Inflammatory macrophage (primary cell): ENCODE results near the gene OGDH.
"Not testable (repeated sequence)": the region's sequence is repeated elsewhere in the genome, so short reads cannot be mapped to it uniquely, and the experiment has no call there.

Experiments
- DNase-seq, 2 donors: peaks; one replicate each; pipeline ENCODE4 v3.0.0-alpha.2; 2020 to 2022

The OGDH gene

GRCh38 chr7:44707558-44708230 lies 101.3 kb downstream of the OGDH start:
- no peak for DNase-seq

- no peak for DNase-seq
These were observed 102.8 kb downstream of the OGDH start for GRCh38 chr7:44709011-44709915.

- no peak for DNase-seq
These were observed 103.6 kb downstream of the OGDH start for GRCh38 chr7:44709945-44710596.

- DNase-seq, result no peak
These were observed 105.1 kb downstream of the OGDH start for GRCh38 chr7:44711528-44711927.

GRCh38 chr7:44712012-44712411 lies 105.6 kb downstream of the OGDH start:
- no peak for DNase-seq

GRCh38 chr7:44713141-44713540 lies 106.7 kb downstream of the OGDH start:
- no peak for DNase-seq

GRCh38 chr7:44713680-44714335 lies 107.4 kb downstream of the OGDH start:
- DNase-seq, result peak; percentile 22 to 29

- DNase-seq, result no peak
These were observed 109.8 kb downstream of the OGDH start for GRCh38 chr7:44716205-44716604.

- DNase-seq, result no peak
These were observed 113.9 kb downstream of the OGDH start for GRCh38 chr7:44720301-44720700.

- no peak for DNase-seq
These were observed 117.8 kb downstream of the OGDH start for GRCh38 chr7:44724276-44724675.

- not testable (repeated sequence) for DNase-seq
These were observed 119.8 kb downstream of the OGDH start for GRCh38 chr7:44726250-44726649.

GRCh38 chr7:44727158-44727936 lies 120.9 kb downstream of the OGDH start:
- DNase-seq, result peak; percentile 61 to 78

- no peak for DNase-seq
These were observed 121.5 kb downstream of the OGDH start for GRCh38 chr7:44727937-44728262.

GRCh38 chr7:44729949-44730590 lies 123.6 kb downstream of the OGDH start:
- peak in 1 of 2 donors; percentile 9 for DNase-seq

- not testable (repeated sequence) for DNase-seq
These were observed 126.5 kb downstream of the OGDH start for GRCh38 chr7:44732971-44733370.

- DNase-seq, result no peak
These were observed 127.5 kb downstream of the OGDH start for GRCh38 chr7:44733708-44734481.

GRCh38 chr7:44735403-44736165 lies 129.2 kb downstream of the OGDH start:
- DNase-seq, result peak; percentile 72 to 76

GRCh38 chr7:44736896-44737295 lies 130.5 kb downstream of the OGDH start:
- DNase-seq, result no peak

- peak in 1 of 2 donors; percentile 35 for DNase-seq
These were observed 131.8 kb downstream of the OGDH start for GRCh38 chr7:44738051-44738723.
